ENCODE results near the gene HERC2. TPM values are rescaled to one million over a fixed set of nuclear protein-coding genes. Genes with fewer than 3 reads are reported as not detected.

The HERC2 gene
- total RNA-seq, 1 experiment from 2014 or later: 19.7 TPM

DNA sequence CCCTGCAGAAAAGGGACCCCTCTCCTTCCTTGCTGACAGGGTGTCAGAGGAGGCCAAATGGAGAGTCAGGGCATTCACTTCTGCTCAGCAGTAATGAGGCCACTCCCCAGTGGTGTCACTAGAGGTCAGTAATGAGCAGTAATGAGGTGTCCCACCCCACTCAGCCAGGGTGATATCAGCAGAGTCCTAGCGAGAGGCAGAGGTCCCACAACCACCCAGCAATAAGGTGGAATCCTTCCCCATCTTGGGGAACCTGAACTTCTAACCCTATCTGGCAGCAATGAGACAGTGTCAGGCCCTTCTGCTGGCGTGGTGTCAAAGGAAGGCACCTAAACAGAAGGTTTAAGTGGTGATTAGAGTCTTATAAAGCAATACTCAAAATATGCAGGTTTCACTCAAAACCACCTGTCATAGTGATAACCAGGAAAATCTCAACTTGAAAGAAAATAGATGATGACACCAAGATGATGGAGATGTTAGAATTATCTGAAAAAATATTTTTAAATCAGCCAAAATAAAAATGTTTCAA lies 235.7 kb downstream of the HERC2 start:
- Mint-ChIP-seq H3K27ac (ENCODE audit: unreplicated experiment) (no peak overlapping the region), H3K4me1 (ENCODE audit: low read depth, unreplicated experiment) (no peaks in the 10 kb centered on the region), H3K36me3 (ENCODE audit: insufficient read depth, unreplicated experiment) (no peaks in the 10 kb centered on the region), H3K27me3 (ENCODE audit: unreplicated experiment) (no peaks in the 10 kb centered on the region), H3K9me3 (ENCODE audit: low read depth, unreplicated experiment) (no peaks in the 10 kb centered on the region), H3K4me3 (ENCODE audit: low read depth, unreplicated experiment) (no peak overlapping the region)
- intact Hi-C loops (cut with micrococcal nuclease; ENCODE audit: unreplicated experiment): loop anchor here (1.0 kb wide), 1 partner anchor 37 kb away; no protein-coding TSS in a partner anchor
- no TSS peak for BruUV-seq (replicated peaks)
- TF ChIP-seq, protein P1, sequence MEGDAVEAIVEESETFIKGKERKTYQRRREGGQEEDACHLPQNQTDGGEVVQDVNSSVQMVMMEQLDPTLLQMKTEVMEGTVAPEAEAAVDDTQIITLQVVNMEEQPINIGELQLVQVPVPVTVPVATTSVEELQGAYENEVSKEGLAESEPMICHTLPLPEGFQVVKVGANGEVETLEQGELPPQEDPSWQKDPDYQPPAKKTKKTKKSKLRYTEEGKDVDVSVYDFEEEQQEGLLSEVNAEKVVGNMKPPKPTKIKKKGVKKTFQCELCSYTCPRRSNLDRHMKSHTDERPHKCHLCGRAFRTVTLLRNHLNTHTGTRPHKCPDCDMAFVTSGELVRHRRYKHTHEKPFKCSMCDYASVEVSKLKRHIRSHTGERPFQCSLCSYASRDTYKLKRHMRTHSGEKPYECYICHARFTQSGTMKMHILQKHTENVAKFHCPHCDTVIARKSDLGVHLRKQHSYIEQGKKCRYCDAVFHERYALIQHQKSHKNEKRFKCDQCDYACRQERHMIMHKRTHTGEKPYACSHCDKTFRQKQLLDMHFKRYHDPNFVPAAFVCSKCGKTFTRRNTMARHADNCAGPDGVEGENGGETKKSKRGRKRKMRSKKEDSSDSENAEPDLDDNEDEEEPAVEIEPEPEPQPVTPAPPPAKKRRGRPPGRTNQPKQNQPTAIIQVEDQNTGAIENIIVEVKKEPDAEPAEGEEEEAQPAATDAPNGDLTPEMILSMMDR (IDR thresholded peaks at IDR 0.05; ENCODE audit: unreplicated experiment): no peak
- CTCF ChIA-PET: no interaction called here
- peak; percentile 33 for DNase-seq

DNA sequence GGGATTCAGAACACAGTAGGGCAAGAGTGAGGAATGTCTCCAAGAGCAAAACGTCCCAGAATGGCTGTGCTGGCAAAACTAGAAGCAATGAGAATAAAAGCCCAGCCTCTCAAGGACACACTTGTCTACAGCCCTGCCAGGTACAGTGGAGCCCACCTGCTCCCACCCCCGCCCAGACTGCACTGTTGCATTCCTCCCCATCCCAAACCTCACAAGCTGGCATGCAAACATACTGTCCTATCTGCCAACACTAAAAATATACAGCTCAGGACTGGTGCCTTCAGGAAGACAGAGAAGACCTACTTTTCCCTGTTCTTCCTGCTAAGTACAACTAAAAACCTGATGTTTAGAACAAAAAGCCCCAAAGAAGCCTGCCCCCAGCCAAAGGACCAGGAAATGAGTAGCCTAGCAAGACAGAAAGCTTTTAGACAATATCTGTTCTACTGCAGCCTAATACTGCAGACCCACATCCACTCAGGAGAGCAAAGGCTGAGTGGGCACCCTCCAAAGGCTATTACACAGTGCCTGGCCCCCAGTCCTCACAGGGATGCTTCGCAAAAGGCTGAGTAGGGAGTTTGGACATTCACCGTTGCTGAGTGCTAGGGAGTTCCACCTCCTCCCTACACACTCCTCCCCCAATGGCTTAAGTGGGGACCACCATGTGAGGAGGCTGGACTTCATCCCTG lies 236.3 kb downstream of the HERC2 start:
- no peaks in the 10 kb centered on the region for H3K27me3 Mint-ChIP-seq (ENCODE audit: unreplicated experiment)
- no peak overlapping the region for H3K27ac Mint-ChIP-seq (ENCODE audit: unreplicated experiment)
- CTCF ChIA-PET: no interaction called here
- no peaks in the 10 kb centered on the region for H3K4me1 Mint-ChIP-seq (ENCODE audit: low read depth, unreplicated experiment)
- TF ChIP-seq, protein P1 (IDR thresholded peaks at IDR 0.05; ENCODE audit: unreplicated experiment): no peak
- no peaks in the 10 kb centered on the region for H3K9me3 Mint-ChIP-seq (ENCODE audit: low read depth, unreplicated experiment)
- DNase-seq: no peak
- no TSS peak for BruUV-seq (replicated peaks)
- no peaks in the 10 kb centered on the region for H3K36me3 Mint-ChIP-seq (ENCODE audit: insufficient read depth, unreplicated experiment)
- intact Hi-C loops (cut with micrococcal nuclease; ENCODE audit: unreplicated experiment): loop anchor here (1.0 kb wide), 1 partner anchor 38 kb away; no protein-coding TSS in a partner anchor
- H3K4me3 Mint-ChIP-seq (ENCODE audit: low read depth, unreplicated experiment): no peak overlapping the region

DNA sequence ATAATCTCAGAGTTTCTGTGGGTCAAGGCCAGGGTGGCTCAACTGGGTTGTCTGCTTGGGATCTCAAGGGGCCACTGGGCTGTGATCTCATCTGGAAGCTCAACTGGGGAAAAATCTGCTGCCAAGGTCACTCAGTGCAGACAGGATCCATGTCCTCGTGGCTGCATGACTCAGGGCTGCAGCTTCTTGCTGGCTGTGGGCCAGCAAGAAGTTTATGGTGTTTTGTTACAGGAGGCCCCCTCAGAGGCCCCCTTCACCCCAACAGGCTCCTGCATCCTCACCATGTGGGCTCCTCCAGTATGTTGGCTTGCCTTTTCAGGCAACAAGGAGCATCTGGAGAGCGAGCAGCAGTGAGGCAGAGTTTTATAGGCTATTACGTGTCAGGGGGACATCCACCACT lies 237.4 kb downstream of the HERC2 start:
- no peak overlapping the region for H3K27ac Mint-ChIP-seq (ENCODE audit: unreplicated experiment)
- intact Hi-C loops (cut with micrococcal nuclease; ENCODE audit: unreplicated experiment): no loop called here
- TF ChIP-seq, protein P1 (IDR thresholded peaks at IDR 0.05; ENCODE audit: unreplicated experiment): no peak
- CTCF ChIA-PET: no interaction called here
- H3K27me3 Mint-ChIP-seq (ENCODE audit: unreplicated experiment): no peaks in the 10 kb centered on the region
- H3K9me3 Mint-ChIP-seq (ENCODE audit: low read depth, unreplicated experiment): no peaks in the 10 kb centered on the region
- no peak for DNase-seq
- no peaks in the 10 kb centered on the region for H3K4me1 Mint-ChIP-seq (ENCODE audit: low read depth, unreplicated experiment)
- H3K36me3 Mint-ChIP-seq (ENCODE audit: insufficient read depth, unreplicated experiment): no peaks in the 10 kb centered on the region
- no peak overlapping the region for H3K4me3 Mint-ChIP-seq (ENCODE audit: low read depth, unreplicated experiment)
- BruUV-seq (replicated peaks): no TSS peak

DNA sequence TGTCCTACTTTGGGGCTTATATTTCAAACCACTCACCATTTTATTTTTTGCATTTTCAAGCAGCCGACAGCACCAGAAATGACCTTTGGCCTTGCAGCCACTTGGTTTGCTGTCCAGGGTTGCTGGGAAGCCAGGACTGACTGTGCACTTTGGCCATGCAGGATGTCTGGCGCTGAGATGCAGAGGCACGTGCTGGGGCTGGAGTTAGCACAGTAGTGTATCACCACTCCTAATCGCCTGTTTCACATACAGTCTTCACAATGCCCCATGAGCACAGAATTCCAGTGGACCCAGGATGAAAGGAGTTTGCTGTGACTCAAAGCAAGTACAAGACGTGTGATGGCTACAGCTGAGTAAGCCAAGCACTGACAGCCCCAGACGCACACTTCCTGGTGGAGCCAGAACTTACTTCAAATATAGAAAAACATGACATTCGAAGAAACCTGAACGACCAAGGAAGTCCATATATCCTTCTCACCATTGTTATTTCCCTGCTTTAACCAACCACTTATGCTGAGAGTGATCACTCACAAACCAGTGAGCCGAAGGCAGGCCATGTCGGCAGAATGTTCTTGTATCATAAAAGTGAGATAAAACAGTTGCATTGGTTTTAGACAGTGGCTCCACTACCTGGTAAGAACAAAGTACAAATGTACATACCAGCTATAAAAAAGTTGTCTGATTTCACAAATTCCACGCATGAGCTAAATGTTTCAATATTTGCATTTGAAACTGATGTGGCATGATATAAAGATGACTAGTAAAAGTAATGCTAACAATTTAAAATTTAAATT lies 238.9 kb downstream of the HERC2 start:
- BruUV-seq (replicated peaks): no TSS peak
- Mint-ChIP-seq H3K4me3 (ENCODE audit: low read depth, unreplicated experiment) (no peak overlapping the region), H3K4me1 (ENCODE audit: low read depth, unreplicated experiment) (no peaks in the 10 kb centered on the region), H3K27me3 (ENCODE audit: unreplicated experiment) (no peaks in the 10 kb centered on the region), H3K9me3 (ENCODE audit: low read depth, unreplicated experiment) (no peaks in the 10 kb centered on the region), H3K27ac (ENCODE audit: unreplicated experiment) (no peak overlapping the region), H3K36me3 (ENCODE audit: insufficient read depth, unreplicated experiment) (no peaks in the 10 kb centered on the region)
- no peak for DNase-seq
- CTCF ChIA-PET: no interaction called here
- TF ChIP-seq, protein P1 (IDR thresholded peaks at IDR 0.05; ENCODE audit: unreplicated experiment): no peak
- intact Hi-C loops (cut with micrococcal nuclease; ENCODE audit: unreplicated experiment): no loop called here

Data from Calu3 (cell line).